ENCODE measurements around the gene LSM11. TPM values are rescaled to one million over a fixed set of nuclear protein-coding genes. Genes with fewer than 3 reads are reported as not detected.

Gene LSM11
- total and polyA plus RNA-seq, 2 of the 4 experiments (the other 2 are of a cell fraction), result 1.4 to 3.0 TPM

GRCh38 chr5:157785801-157786200, 42.3 kb downstream of the LSM11 start:
- H3K27me3 ChIP-seq (ENCODE audit: control insufficient read depth, insufficient read depth, low read length), result no peaks in the 10 kb centered on the region
- TF ChIP-seq POLR2A (IDR thresholded peaks at IDR 0.05; ENCODE audit: low read depth, low read length) (no peak), CEBPB (IDR thresholded peaks at IDR 0.05; ENCODE audit: low read depth, low read length) (no peak), SMC3 (IDR thresholded peaks at IDR 0.05; ENCODE audit: low read depth, low read length) (no peak), MAZ (IDR thresholded peaks at IDR 0.05; ENCODE audit: borderline replicate concordance, low read depth, low read length) (no peak), RCOR1 (IDR thresholded peaks at IDR 0.05; ENCODE audit: insufficient replicate concordance, low read length) (no peak), CHD1 (IDR thresholded peaks at IDR 0.05; ENCODE audit: low read depth, low read length) (no peak), MXI1 (IDR thresholded peaks at IDR 0.05; ENCODE audit: borderline replicate concordance, low read depth, low read length) (no peak), NFE2L2 (IDR thresholded peaks at IDR 0.05; ENCODE audit: low read depth, low read length) (no peak), RFX5 (IDR thresholded peaks at IDR 0.05; ENCODE audit: low read depth, low read length) (no peak), ELK1 (IDR thresholded peaks at IDR 0.05; ENCODE audit: borderline replicate concordance, low read depth, low read length) (no peak)
- TF ChIP-seq, protein P1, sequence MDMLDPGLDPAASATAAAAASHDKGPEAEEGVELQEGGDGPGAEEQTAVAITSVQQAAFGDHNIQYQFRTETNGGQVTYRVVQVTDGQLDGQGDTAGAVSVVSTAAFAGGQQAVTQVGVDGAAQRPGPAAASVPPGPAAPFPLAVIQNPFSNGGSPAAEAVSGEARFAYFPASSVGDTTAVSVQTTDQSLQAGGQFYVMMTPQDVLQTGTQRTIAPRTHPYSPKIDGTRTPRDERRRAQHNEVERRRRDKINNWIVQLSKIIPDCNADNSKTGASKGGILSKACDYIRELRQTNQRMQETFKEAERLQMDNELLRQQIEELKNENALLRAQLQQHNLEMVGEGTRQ (IDR thresholded peaks at IDR 0.05; ENCODE audit: low read depth, low read length), result no peak
- TF ChIP-seq, protein P2, sequence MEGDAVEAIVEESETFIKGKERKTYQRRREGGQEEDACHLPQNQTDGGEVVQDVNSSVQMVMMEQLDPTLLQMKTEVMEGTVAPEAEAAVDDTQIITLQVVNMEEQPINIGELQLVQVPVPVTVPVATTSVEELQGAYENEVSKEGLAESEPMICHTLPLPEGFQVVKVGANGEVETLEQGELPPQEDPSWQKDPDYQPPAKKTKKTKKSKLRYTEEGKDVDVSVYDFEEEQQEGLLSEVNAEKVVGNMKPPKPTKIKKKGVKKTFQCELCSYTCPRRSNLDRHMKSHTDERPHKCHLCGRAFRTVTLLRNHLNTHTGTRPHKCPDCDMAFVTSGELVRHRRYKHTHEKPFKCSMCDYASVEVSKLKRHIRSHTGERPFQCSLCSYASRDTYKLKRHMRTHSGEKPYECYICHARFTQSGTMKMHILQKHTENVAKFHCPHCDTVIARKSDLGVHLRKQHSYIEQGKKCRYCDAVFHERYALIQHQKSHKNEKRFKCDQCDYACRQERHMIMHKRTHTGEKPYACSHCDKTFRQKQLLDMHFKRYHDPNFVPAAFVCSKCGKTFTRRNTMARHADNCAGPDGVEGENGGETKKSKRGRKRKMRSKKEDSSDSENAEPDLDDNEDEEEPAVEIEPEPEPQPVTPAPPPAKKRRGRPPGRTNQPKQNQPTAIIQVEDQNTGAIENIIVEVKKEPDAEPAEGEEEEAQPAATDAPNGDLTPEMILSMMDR (conservative IDR thresholded peaks at IDR 0.05; ENCODE audit: low read depth, low read length), result no peak
- H2AK5ac ChIP-seq (ENCODE audit: low read depth, low read length), result no peak overlapping the region
- no peak overlapping the region for H3K27ac ChIP-seq (ENCODE audit: insufficient read depth, low read length)
- H2BK15ac ChIP-seq (ENCODE audit: low read depth, low read length), result no peak overlapping the region
- ChIA-PET CTCF (interaction anchor here (0.6 kb wide), 1 partner anchor 216 kb away, joined by 5 read pairs; no protein-coding TSS in a partner anchor), POLR2A (ENCODE audit: unreplicated experiment) (no interaction called here)
- peaks cover 4% of the 10 kb centered on the region for H3K9me1 ChIP-seq (ENCODE audit: insufficient read depth, low read length)
- H2BK20ac ChIP-seq (ENCODE audit: low read depth, low read length), result no peak overlapping the region
- no peak overlapping the region for H3K4me2 ChIP-seq (ENCODE audit: low read depth, low read length)
- H3K9me3 ChIP-seq (ENCODE audit: control insufficient read depth, insufficient read depth, low read length), result no peaks in the 10 kb centered on the region
- no peak overlapping the region for H3K9ac ChIP-seq (ENCODE audit: low read depth, low read length)
- no peak overlapping the region for H4K91ac ChIP-seq (ENCODE audit: insufficient read depth, low read depth, low read length)
- no peak overlapping the region for H3K4me3 ChIP-seq (ENCODE audit: insufficient read depth, low read depth, low read length)
- H2AFZ ChIP-seq (replicated peaks; ENCODE audit: low read length, poor library complexity), result no peak overlapping the region
- H3K23ac ChIP-seq (ENCODE audit: low read depth, low read length), result no peak overlapping the region
- H2BK120ac ChIP-seq (ENCODE audit: low read depth, low read length), result no peak overlapping the region
- no peak overlapping the region for H2BK5ac ChIP-seq (ENCODE audit: low read depth, low read length, poor library complexity, severe bottlenecking)
- no peak for DNase-seq
- H4K5ac ChIP-seq (ENCODE audit: low read depth, low read length), result no peak overlapping the region
- no peak overlapping the region for H4K8ac ChIP-seq (ENCODE audit: low read depth in 2 of 2, low read length in 2 of 2)
- no CpG with 5 or more reads among the region's 3 CpGs for WGBS, 2 experiments (ENCODE audit: extremely low coverage in 2 of 2, insufficient read length in 1 of 2)
- no peaks in the 10 kb centered on the region; a peak in 2 of 4 replicates for H3K79me1 ChIP-seq (ENCODE audit: low read depth in 1 of 2, low read length in 2 of 2)
- in situ Hi-C loops (cut with MboI; ENCODE audit: low sequenced_read_pairs), result no loop called here
- H3K4me1 ChIP-seq (ENCODE audit: control insufficient read depth, insufficient read depth, low read length), result no peaks in the 10 kb centered on the region
- H3K18ac ChIP-seq (ENCODE audit: low read depth, low read length), result no peak overlapping the region
- dilution Hi-C loops (cut with HindIII; ENCODE audit: low sequenced_read_pairs, unreplicated experiment), result no loop called here
- no peak overlapping the region for H3K56ac ChIP-seq (ENCODE audit: extremely low read depth, insufficient read depth, low read length)
- H3K4ac ChIP-seq (ENCODE audit: low read depth, low read length), result no peak overlapping the region
- no TSS peak for BruUV-seq (replicated peaks)
- no peak for ATAC-seq (ENCODE audit: low read depth)
- H4K20me1 ChIP-seq (ENCODE audit: insufficient read depth, low read length), result no peaks in the 10 kb centered on the region
- H3K36me3 ChIP-seq (ENCODE audit: control insufficient read depth, insufficient read depth, low read length), result peaks cover 11% of the 10 kb centered on the region
- H3K14ac ChIP-seq (replicated peaks; ENCODE audit: low read depth, low read length), result no peak overlapping the region
- intact Hi-C loops (cut with micrococcal nuclease), result no loop called here
- no peak overlapping the region for H2AK9ac ChIP-seq (replicated peaks; ENCODE audit: low read depth, low read length, poor library complexity)
